GM10266 (cell line): ENCODE results near the gene SMC3.
"Not testable (repeated sequence)": the region's sequence is repeated elsewhere in the genome, so short reads cannot be mapped to it uniquely, and the experiment has no call there.

Source experiments
- DNase-seq: peaks from one replicate; pipeline ENCODE4 v3.0.0; 2012; ENCODE audit errors: extremely low spot score
- CTCF ChIP-seq: IDR thresholded peaks from 2 replicates; pipeline ENCODE4 v1.5.1; 2012; ENCODE audit warnings: mild to moderate bottlenecking, low read depth; ENCODE audit not compliant: control insufficient read depth, insufficient read depth; ENCODE audit errors: missing control alignments

The SMC3 gene

GRCh38 chr10:110616493-110617033, 49.1 kb downstream of the SMC3 start:
- DNase-seq: no peak
- TF ChIP-seq CTCF: no peak

GRCh38 chr10:110617425-110618229, 50.1 kb downstream of the SMC3 start:
- no peak for DNase-seq
- TF ChIP-seq CTCF: no peak

GRCh38 chr10:110618230-110618610, 50.7 kb downstream of the SMC3 start:
- no peak for DNase-seq
- no peak for TF ChIP-seq CTCF

GRCh38 chr10:110619514-110620397, 52.3 kb downstream of the SMC3 start:
- no peak for DNase-seq
- no peak for TF ChIP-seq CTCF

- DNase-seq: no peak
- TF ChIP-seq CTCF: no peak
These were observed 52.9 kb downstream of the SMC3 start for GRCh38 chr10:110620398-110620719.

GRCh38 chr10:110623316-110623715, 55.8 kb downstream of the SMC3 start:
- DNase-seq: not testable (repeated sequence)

GRCh38 chr10:110625356-110625894, 57.9 kb downstream of the SMC3 start:
- TF ChIP-seq CTCF: no peak
- DNase-seq: no peak
